NCI-H226 (cell line): ENCODE data around the gene MLH1.
"Not testable (repeated sequence)": the region's sequence is repeated elsewhere in the genome, so short reads cannot be mapped to it uniquely, and the experiment has no call there.

Experiments used
- DNase-seq: peaks from one replicate; pipeline ENCODE4 v3.0.0-alpha.2; 2015

The MLH1 gene

DNA sequence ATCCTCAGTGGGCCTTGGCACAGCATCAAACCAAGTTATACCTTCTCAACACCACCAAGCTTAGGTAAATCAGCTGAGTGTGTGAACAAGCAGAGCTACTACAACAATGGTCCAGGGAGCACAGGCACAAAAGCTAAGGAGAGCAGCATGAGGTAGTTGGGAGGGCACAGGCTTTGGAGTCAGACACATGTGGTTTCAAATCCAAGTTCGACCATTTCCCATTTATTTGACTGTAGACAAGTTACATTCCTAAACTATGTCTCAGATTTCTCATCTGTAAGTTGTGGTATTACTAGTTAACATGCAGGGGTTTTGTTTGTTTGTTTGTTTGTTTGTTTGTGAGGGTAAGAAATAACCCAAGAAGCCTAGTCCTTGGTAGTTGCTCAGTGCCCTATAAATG lies 46.9 kb downstream of the MLH1 start:
- no peak for DNase-seq

GRCh38 chr3:37041546-37042195 lies 48.4 kb downstream of the MLH1 start:
- no peak for DNase-seq

GRCh38 chr3:37042712-37043111 lies 49.4 kb downstream of the MLH1 start:
- not testable (repeated sequence) for DNase-seq

- no peak for DNase-seq
Measured at GRCh38 chr3:37050282-37050681, 57.0 kb downstream of the MLH1 start.

DNA sequence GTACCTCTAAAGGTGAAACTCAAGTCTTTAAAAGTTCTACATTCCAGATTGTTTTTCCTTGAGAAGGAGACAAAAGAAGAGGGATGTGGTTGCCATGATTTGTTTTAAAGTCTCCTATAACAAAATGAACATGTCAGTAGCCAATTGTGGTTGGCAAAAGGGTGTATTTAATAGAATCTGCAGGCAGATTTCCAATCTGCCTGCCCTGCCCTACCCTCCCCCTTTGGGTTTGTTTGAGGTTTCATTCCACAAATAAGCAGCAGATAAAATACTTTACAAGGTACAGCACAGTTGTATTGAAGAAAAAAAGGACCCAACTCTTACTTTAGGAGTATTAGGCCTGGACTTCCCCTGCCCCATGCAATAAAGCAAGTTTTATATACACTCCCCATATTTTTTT lies 59.5 kb downstream of the MLH1 start:
- no peak for DNase-seq

- DNase-seq = no peak
Measured at GRCh38 chr3:37053337-37053736, 60.0 kb downstream of the MLH1 start.

DNA sequence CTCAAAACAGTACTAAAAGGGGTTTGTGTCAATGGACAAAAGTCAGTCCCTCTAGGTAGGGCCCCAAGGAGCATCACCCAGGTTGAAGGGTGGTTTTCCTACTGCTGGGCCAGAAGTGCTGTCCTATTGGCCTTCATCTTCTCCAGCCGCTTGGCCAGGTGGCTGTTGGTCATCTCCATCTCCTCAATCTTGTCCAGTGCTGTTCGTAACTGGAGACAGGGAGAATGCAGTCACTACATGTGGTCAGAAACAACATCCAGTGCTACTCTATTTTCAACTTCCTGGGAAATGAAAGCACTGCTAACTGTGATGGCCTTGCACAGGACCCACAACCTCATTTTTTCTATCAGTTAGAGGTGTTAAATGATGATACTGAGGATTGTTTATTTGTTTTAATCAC lies 60.4 kb downstream of the MLH1 start:
- DNase-seq = no peak

- no peak for DNase-seq
Measured at GRCh38 chr3:37054370-37054769, 61.1 kb downstream of the MLH1 start.

DNA sequence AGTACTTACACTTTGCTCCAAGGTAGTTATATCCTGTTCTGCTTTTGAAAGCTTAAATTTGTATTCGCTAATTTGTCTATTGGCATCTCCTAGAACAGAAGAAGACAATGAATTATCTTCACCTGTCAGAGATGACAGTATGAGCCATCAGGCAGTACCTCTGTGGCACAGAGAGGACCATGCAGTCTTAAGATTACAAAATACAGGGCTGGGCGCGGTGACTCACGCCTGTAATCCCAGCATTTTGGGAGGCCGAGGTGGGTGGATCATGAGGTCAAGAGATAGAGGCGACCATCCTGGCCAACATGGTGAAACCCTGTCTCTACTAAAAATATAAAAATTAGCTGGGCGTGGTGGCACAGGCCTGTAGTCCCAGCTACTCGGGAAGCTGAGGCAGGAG lies 61.8 kb downstream of the MLH1 start:
- not testable (repeated sequence) for DNase-seq

DNA sequence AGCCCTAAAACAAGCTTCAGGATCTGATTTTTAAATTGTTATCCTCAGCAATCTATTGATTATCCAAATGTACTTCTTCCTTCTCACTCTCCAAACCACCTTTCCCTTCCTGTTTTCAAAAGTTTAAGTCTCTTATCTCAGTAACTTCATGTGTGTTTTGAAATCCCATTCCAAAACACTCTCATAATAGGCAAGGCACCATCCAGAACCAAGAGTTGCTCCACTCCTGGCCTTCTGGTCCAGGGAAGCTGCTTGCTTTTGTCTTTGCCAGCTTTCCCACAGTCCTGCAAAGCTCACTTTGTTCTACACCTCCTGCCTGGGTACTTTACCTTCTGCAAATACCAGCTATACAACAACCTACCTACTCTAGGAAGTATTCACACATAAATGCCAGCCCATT lies 63.5 kb downstream of the MLH1 start:
- no peak for DNase-seq

- no peak for DNase-seq
Measured at GRCh38 chr3:37058117-37058516, 64.8 kb downstream of the MLH1 start.

DNA sequence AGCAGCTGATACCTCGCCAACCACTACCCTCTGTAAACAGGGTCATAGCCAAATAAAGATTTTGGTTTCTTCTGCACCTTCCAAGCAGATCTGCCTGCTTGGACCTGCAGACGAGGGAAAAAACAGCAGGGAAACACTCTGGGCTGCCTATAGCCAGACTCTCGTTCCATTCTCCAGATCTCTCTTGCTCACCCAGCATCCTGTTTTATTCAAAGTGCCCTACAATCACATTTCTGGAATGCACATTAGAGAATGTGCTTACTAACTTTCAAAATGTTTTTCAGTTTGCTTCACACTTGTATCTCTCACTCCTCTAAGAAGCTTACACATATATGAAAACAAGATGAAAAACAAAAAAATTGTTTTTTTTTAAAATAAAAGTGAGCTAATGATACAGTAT lies 71.4 kb downstream of the MLH1 start:
- DNase-seq = no peak

DNA sequence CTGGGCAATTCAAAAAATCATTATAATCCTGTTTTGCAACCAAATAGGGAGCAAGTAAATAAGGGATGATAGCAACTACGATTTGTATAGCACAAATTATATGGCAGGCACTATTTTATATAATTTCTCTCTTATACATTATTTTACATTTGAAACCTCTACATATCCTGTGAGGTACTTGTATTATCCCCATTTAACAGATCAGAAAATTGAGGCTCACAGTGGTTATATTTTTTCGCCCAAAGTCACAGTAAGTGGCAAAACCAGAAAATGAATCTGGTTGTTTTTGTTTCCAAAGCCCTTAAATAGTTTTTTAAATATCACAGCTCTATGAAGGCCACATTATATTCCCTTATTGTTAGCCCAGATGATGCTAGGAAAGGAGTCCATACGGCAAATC lies 74.3 kb downstream of the MLH1 start:
- no peak for DNase-seq

- DNase-seq = no peak
Measured at GRCh38 chr3:37068031-37068430, 74.7 kb downstream of the MLH1 start.

- DNase-seq = peak; percentile 65
Measured at GRCh38 chr3:37071921-37072320, 78.6 kb downstream of the MLH1 start.

- peak; percentile 23 for DNase-seq
Measured at GRCh38 chr3:37072892-37073291, 79.6 kb downstream of the MLH1 start.

DNA sequence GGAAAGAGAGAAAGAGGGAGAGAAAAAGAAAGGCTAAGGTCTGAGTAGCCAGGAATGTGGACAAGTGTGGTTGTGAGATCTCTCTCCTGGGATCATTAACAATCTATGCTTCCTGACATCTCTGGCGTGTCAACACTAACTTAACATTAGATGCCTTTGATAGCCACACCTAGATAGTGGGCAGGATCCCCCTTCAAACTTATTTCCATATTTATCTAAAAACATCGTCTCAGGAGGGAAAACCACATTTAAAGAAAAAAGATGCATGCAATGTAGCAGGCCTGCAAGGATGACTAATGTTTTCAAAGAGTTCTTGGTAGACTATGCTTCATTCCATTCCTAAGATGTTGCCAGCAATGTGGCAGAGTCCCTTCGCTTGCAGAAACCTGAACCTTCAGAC lies 80.9 kb downstream of the MLH1 start:
- peak; percentile 77 for DNase-seq

DNA sequence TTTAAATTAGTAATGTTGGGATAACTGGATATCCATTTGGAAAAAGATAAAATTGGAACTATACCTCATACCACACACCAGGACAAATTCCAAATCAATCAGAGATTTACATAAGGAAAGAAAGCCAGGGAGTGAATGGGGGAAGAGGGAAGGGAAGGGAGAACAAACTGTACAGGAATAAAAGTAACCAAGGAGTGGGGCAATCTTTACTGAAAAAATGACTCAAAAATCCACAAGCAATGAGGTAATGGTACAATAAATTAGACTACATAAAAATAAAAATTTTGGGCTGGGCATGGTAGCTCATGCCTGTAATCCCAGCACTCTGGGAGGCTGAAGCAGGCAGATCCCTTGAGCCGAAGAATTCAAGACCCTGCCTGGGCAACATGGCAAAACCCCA lies 82.6 kb downstream of the MLH1 start:
- DNase-seq = no peak

- DNase-seq = no peak
Measured at GRCh38 chr3:37082317-37082716, 89.0 kb downstream of the MLH1 start.

DNA sequence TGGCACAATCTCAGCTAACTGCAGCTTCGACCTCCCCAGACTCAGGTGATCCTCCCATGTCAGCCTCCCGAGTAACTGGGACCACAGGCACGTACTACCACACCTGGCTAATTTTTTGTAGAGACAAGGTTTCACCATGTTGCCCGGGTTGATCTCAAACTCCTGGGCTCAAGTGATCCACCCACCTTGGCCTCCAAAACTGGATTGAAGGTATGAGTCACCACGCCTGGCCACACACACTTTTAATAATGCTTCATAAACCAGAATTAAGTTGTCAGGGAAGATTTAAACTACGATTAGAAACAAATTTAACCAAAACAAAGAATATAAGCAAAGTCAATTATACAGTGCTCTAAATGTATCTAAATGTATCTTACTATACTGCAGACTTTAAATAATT lies 93.6 kb downstream of the MLH1 start:
- no peak for DNase-seq

DNA sequence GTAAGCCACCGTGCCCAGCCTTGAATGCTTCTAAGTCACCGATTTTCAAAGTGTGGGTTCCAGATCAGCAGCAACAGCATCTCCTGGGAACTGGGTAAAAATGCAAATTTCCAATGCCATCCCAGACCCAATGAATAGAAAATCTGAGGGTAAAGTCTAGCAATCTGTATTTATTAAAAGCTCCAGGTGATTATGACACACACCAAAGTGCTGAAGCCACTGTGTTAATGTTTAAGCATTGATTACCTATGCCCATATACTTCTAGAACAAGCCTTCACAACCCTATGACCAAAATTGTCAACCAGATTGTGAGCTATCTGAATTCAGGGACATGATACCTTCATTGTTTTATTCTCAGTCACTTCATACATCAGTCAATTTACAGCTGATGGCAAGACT lies 94.6 kb downstream of the MLH1 start:
- DNase-seq = no peak

GRCh38 chr3:37092484-37092883 lies 99.2 kb downstream of the MLH1 start:
- DNase-seq = no peak

DNA sequence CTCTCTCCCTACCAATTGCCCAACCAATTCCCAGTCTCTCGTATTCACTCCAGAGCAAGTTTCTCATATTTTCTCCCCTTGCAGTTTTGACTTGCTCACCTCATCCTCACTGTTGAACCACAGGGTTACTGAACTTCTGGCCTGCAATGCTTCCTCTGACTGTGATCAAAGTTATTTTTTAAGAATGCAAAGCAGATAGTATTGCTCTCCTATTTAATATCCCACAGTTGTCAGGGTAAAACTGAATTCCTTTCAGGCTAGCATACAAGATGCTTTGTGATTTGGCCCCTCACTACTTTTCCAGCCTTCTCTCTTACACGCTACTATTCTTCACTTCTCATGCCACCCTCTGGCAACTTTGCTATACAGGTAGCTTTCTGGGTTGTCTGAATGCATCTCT lies 100.2 kb downstream of the MLH1 start:
- DNase-seq = no peak

- DNase-seq = no peak
Measured at GRCh38 chr3:37094636-37095035, 101.3 kb downstream of the MLH1 start.

- peak; percentile 22 for DNase-seq
Measured at GRCh38 chr3:37096288-37096687, 103.0 kb downstream of the MLH1 start.

- DNase-seq = no peak
Measured at GRCh38 chr3:37096975-37097374, 103.7 kb downstream of the MLH1 start.
